Inferior parietal cortex (tissue), 1 donor: ENCODE results near the gene TNRC18.

Source experiments
- DNase-seq: peaks from one replicate; pipeline ENCODE4 v3.0.0-alpha.2; 2016; ENCODE audit errors: extremely low spot score

TNRC18 gene

GRCh38 chr7:5406957-5407945 is 16.4 kb downstream of the TNRC18 start:
- no peak for DNase-seq

GRCh38 chr7:5404421-5404826 is 19.2 kb downstream of the TNRC18 start:
- DNase-seq: no peak

GRCh38 chr7:5403442-5403841 is 20.2 kb downstream of the TNRC18 start:
- no peak for DNase-seq

GRCh38 chr7:5397736-5398135 is 25.9 kb downstream of the TNRC18 start:
- DNase-seq: no peak

- no peak for DNase-seq
These were observed 26.5 kb downstream of the TNRC18 start for GRCh38 chr7:5396999-5397663.

- DNase-seq: no peak
These were observed 27.1 kb downstream of the TNRC18 start for GRCh38 chr7:5396542-5396941.

- DNase-seq: no peak
These were observed 28.4 kb downstream of the TNRC18 start for GRCh38 chr7:5395246-5395645.

- DNase-seq: no peak
These were observed 29.1 kb downstream of the TNRC18 start for GRCh38 chr7:5394264-5395105.

GRCh38 chr7:5393748-5394147 is 29.9 kb downstream of the TNRC18 start:
- DNase-seq: no peak

- no peak for DNase-seq
These were observed 30.3 kb downstream of the TNRC18 start for GRCh38 chr7:5393328-5393727.

GRCh38 chr7:5390918-5391317 is 32.7 kb downstream of the TNRC18 start:
- no peak for DNase-seq

- DNase-seq: no peak
These were observed 34.7 kb downstream of the TNRC18 start for GRCh38 chr7:5388905-5389433.

- DNase-seq: no peak
These were observed 35.2 kb downstream of the TNRC18 start for GRCh38 chr7:5388273-5388901.

GRCh38 chr7:5387711-5388245 is 35.9 kb downstream of the TNRC18 start:
- DNase-seq: no peak

- no peak for DNase-seq
These were observed 39.0 kb downstream of the TNRC18 start for GRCh38 chr7:5384618-5385017.

- no peak for DNase-seq
These were observed 40.1 kb downstream of the TNRC18 start for GRCh38 chr7:5383314-5384098.

GRCh38 chr7:5382281-5382892 is 41.2 kb downstream of the TNRC18 start:
- DNase-seq: no peak

GRCh38 chr7:5381071-5381772 is 42.4 kb downstream of the TNRC18 start:
- DNase-seq: no peak
